Stimulated activated CD8-positive, alpha-beta memory T cell treated with anti-CD3 and anti-CD28 coated beads, Interleukin-2, amount 100 ng/mL, for 48 hours (primary cell): Measurements from ENCODE around the gene SPEM1.

Source experiments
- DNase-seq, 2 donors: peaks; one replicate each; pipeline ENCODE4 v3.0.0-alpha.2; 2020; ENCODE audit warnings: low read depth in 2 of 2

The SPEM1 gene, protein sequence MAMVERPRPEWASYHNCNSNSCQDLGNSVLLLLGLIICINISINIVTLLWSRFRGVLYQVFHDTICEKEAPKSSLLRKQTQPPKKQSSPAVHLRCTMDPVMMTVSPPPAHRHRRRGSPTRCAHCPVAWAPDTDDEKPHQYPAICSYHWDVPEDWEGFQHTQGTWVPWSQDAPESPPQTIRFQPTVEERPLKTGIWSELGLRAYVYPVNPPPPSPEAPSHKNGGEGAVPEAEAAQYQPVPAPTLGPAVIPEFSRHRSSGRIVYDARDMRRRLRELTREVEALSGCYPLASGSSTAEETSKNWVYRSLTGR

DNA sequence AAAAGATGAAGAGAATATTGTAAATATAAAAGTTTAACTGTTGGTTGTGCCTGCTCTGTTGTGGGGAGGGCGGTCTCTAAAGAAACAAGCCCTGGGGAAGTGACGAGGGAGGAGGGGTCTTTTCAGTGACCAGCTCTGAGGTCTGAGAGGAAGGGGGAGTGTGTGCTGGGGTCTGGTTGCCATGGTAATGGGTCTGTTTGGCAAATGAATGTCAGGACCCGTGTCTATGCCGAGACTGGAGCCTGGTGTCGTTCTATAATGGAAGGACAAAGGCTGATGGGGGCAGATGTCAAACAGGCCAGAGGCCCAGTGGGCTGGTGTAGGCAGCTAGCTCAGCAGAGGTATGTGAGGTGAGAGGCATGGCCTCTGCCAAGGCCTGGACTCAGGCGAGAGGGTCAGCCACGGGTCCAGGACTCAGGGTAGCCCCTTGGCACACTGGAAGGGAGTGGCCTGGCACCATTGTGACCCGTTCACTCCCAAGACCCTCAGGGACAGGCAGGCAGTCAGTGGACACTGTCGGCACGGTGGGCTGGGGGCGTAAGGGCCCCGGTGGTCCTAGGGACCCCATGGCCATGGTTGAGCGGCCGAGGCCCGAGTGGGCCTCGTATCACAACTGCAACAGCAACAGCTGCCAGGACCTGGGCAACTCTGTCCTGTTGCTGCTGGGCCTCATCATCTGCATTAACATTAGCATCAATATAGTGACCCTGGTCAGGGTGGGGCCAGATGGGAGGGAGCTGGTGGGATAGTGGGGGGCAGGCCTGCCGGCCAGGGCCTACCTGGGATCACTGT is at the start of gene SPEM1:
Gene SPEM1 (plus strand): TSS at position 506 of the 792 bp plus-strand sequence. CDS start 61 bp downstream, at position 567.
- no peak for DNase-seq

GRCh38 chr17:7370853-7371252 is 49.3 kb upstream of the SPEM1 start:
- no peak for DNase-seq

DNA sequence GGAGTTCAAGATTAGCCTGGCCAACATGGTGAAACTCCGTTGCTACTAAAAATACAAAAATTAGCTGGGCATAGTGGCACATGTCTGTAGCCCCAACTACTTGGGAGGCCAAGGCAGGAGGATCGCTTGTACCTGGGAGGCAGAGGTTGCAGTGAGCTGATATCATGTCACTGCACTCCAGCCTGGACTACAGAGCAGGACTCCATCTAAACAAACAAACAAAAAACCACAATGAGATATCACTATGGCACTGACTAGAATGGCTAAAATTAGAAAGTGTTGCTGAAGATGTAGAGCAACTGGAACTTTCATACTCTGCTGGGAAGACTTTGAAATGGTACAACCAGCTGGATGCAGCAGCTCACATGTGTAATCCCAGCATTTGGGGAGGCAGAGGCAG is 45.8 kb upstream of the SPEM1 start:
- DNase-seq = no peak

DNA sequence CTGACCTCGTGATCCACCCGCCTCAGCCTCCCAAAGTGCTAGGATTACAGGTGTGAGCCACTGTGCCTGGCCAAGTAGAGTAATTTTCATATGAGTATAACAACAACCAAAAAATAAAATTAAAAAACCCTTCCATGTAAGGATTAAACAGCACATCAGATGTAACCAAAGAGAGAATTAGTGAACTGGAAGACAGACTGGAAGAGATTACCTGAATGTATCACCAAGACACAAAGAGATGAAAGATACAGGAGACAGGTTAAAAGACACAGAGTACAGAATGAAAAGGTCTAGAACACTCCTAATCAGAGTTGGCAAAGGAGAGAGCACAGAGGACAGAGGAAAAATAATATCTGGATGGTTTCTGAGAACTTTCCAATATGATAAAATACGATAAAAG is 41.0 kb upstream of the SPEM1 start:
- no peak for DNase-seq

DNA sequence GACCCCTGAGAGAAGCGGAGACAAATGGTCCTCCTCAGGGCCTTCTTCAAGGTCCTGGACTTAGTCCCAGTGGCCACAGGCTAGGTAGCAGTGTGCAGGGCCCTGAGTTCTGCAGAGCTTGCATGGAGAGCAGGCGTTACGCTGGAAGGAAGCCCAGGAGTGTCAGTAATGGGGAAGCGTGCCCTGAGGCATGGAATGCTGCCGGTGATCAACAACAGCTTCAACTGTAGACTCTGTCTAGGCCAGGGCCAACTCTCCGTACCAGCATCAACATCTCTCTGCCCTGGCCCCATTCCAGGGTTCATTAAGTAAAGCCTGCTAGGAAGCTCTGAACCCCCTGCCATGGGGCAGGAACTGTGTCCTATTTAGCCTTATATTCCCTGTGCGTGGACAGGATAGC is 39.8 kb upstream of the SPEM1 start:
- DNase-seq = no peak

- no peak for DNase-seq
These were observed 39.1 kb upstream of the SPEM1 start, which contains the start of gene TNK1 for GRCh38 chr17:7380855-7381683. Gene TNK1 (plus strand): TSS chr17:7381089. CDS start chr17:7382927, 1,838 bp downstream.

DNA sequence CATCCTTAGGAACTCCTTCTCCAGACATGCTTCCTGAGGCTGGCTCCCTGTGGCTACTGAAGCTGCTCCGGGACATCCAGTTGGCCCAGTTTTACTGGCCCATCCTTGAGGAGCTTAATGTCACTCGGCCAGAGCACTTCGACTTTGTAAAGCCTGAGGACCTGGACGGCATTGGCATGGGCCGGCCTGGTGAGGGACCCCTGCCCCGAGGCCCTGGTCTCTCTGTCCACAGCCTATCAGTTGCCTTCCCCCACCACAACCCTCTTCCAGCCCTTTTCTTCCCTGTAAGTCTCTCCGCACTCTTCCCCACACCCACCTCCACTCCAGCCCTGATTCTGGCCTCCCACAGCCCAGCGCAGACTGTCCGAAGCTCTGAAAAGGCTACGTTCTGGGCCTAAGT is 37.2 kb upstream of the SPEM1 start:
- no peak for DNase-seq

DNA sequence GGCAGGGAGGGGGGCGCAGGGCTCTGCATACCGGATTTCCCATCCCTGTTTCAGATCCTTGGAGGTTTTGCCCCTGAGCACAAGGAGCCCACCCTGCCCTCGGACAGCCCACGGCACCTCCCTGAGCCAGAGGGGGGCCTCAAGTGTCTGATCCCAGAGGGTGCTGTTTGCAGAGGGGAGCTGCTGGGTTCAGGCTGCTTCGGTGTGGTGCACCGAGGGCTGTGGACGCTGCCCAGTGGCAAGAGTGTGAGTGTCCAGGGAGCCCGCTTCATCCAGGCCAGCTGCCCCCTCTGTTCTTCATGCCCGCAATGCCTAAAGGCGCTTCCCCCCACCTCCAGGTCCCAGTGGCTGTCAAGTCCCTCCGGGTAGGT is 36.8 kb upstream of the SPEM1 start:
- DNase-seq = no peak

- DNase-seq = peak; percentile 66 to 67
These were observed 36.2 kb upstream of the SPEM1 start for GRCh38 chr17:7383742-7384488.

DNA sequence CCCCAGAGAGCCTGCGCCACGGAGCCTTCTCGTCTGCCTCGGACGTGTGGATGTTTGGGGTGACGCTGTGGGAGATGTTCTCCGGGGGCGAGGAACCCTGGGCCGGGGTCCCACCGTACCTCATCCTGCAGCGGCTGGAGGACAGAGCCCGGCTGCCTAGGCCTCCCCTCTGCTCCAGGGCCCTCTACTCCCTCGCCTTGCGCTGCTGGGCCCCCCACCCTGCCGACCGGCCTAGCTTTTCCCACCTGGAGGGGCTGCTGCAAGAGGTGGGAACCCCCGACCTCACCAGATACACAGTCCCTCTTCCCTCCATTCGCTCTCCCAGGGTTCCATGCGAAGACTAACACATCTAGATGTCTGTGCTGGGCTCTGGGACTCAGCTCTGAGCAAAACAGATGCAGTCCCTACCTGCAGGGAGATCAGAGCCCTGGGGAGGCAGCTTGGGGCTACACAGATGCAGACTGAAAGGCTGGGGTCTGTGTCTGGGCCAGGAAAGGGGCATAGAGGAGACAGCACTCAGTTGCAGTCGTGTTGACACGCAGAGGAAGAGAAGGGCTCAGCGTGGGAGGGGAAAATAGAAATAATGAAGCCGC is 35.5 kb upstream of the SPEM1 start:
- no peak for DNase-seq

DNA sequence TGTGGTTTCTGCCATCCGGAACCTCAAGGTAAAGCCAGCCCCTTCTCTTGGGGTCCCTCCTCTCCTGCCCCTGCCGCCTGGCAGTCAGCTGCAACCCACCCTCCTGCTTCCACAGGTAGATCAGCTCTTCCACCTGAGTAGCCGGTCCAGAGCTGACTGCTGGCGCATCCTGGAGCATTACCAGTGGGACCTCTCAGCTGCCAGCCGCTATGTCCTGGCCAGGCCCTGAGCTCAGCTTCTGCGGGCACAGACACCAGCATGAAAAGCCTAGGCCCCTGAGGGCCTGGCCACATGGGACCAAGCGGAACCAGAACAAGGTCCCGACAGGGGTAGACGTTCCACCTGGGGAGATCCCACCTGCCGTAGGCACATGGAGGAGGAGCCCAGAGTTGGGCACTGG is 31.3 kb upstream of the SPEM1 start:
- no peak for DNase-seq

DNA sequence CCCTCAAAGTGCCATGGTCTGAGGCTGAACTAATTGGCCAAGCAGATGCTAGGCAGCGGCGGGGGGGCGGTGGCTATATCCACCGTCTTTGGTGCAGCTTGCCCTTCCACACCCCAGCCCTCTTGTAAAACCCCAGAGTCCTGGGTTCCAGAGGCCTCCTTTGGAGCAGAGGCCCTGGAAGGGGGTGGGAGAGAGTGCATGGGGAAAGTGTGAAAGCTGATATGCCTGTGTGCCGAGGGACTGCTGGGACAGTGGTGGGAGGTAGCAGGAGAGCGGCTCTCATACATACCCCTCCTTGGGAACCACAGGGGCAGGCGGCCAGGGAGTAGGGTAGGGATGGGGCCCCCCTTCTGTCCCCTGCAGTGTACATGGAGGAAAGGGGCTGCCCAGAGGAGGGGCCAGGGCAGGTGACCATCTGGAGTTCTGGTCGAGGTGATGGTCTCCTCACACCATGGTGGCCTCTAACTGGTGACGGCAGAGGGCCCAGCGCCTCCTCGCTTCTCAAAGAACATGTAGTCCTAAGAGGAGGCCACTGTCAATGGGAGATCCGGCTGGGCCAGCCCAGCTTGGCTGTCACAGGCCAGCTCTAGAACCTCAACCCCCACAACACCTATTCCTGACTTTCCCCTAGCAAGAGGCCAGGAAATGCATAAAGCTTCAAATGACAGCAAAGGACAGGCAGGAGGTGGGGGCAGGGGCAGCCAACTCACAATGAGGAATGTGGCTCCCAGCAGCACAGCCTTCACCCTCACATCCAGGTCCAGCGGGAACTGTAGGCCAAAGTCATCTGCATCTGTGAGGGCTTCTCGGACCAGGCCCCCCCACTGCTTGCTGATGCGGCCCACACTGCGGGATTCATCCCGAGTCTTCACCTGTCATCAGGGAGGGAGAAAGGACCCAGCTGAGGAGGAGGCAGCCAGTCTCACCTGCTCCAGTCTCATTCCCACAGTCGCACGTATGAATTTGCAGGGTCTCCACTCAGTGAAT is 29.9 kb upstream of the SPEM1 start:
- DNase-seq = no peak

- no peak for DNase-seq
These were observed 28.8 kb upstream of the SPEM1 start for GRCh38 chr17:7391307-7391706.

GRCh38 chr17:7392696-7393612 is 27.2 kb upstream of the SPEM1 start:
- no peak for DNase-seq

DNA sequence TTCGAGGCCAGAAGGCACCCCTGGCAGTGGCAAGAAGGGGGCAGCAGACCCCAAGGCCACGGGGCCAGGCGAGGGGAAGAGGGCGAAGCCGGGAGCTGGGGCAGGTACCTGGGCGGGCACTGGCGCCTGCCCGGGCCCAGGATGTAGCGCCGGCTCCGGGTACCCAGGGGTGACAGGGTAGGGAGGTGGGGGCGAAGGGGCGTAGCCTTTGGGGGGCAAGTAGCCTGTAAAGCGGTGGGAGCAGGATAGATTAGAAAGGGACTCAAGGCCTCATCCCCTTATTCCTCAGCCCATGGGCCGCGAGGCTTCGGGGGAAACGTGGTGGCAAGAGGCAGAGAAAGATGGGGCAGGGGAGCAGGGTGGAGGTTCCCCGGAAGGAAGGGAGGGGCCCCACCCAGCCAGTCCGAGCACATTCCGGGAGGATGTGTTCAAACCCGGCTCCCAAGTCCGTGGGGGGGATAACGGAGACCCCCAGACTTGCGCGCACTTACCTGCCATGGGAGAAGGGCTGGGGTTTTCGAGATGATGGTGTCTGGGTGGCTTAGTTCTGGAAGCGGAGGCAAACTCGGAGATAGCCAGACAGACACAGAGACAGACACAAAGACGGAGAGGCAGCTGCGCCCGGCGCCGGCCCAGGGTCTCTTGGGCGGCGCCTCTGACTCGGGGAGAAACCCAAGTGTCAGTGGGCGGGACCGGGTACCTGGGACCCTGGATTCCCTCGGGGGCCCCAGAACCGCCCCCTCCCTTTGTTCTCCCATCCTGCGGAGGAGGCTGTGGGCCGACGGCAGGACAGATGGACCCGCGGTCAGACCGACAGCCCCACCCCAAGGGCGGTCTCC is 26.3 kb upstream of the SPEM1 start:
- no peak for DNase-seq

DNA sequence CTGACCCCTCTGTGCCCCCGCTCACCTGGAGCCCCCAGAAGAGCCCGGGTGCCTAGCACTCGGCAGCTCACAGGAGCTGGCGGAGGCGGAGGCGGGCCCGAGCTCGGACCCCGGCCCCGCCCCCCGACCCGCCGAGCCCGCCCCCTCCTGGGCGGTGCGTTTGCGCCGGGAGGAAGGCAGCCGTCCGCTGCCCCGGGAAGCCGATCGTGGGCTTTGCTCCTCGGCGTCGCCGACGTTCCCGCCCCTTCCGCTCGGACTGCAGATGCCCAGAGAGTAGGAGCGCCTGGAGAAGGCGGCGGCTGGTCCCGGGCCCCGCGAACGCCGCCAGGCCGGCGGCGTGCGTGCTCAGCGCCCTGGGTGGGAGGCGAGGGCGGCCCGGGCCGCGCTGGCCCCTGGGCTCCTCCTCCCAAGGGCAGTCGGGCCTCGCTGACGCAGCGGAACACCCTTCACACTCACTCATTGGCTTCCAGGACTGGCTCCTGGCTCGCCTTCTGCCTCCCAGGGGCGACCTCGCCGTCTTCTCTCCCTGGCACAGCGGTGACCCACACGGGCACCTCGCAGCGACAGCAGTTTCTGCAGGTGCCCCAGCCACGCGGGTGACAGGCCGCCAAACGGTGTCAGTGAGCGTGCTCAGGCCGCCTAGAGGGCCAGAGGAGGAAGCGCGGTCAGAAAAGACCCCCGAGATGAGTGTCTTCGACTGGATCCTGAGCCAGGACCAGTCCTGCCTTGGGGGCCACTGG is 25.5 kb upstream of the SPEM1 start, which contains the start of gene PLSCR3:
Gene PLSCR3 (minus strand): TSS at position 74 of the 740 bp plus-strand sequence. CDS start 415 bp downstream, outside the sequence.
- peak; percentile 81 to 82 for DNase-seq

GRCh38 chr17:7396147-7396546 is 24.0 kb upstream of the SPEM1 start:
- DNase-seq = no peak
